Mucosa of rectum (tissue), 2 donors: ENCODE measurements around the gene CCNB3.
A peak's percentile ranks its signal among the peaks of the same experiment; 100 is the strongest.

Experiments
- H3K27ac ChIP-seq, 2 donors: one replicate each; pipeline ENCODE4 v1.7.0; 2013; ENCODE audit warnings: inconsistent platforms in 2 of 2, low read depth in 2 of 2, low read length in 2 of 2
- H3K27me3 ChIP-seq, 2 donors: one replicate each; pipeline ENCODE4 v1.7.0; 2013; ENCODE audit warnings: low read length in 2 of 2; ENCODE audit not compliant: control insufficient read depth in 2 of 2, insufficient read depth in 2 of 2
- H3K36me3 ChIP-seq, 2 donors: one replicate each; pipeline ENCODE4 v1.7.0; 2013; ENCODE audit warnings: low read length in 2 of 2; ENCODE audit not compliant: control insufficient read depth in 2 of 2, insufficient read depth in 2 of 2
- H3K4me1 ChIP-seq, 2 donors: one replicate each; pipeline ENCODE4 v1.7.0; 2013; ENCODE audit warnings: low read length in 2 of 2, mild to moderate bottlenecking in 1 of 2; ENCODE audit not compliant: control insufficient read depth in 2 of 2, insufficient read depth in 2 of 2
- H3K4me3 ChIP-seq, 2 donors: one replicate each; pipeline ENCODE4 v1.7.0; 2013; ENCODE audit warnings: low read length in 2 of 2
- H3K9ac ChIP-seq, 2 donors: one replicate each; pipeline ENCODE4 v1.7.0; 2013; ENCODE audit warnings: low read length in 2 of 2, low read depth in 1 of 2, mild to moderate bottlenecking in 1 of 2
- H3K9me3 ChIP-seq, 2 donors: one replicate each; pipeline ENCODE4 v1.7.0; 2013; ENCODE audit warnings: low read length in 2 of 2; ENCODE audit not compliant: control insufficient read depth in 2 of 2
- donor health status: healthy.
- donor health status: Normal muscosa, but diverticular disease.

CCNB3 gene

GRCh38 chrX:50204364-50204899 lies at the start of gene CCNB3:
Gene CCNB3 (plus strand): TSS chrX:50204765. CDS start chrX:50285164, 80,399 bp downstream.
- Histone ChIP-seq H3K9me3 (no peaks in the 10 kb centered on the region), H3K9ac (peak within 1 kb of the TSS in 1 of 2 donors; percentile 43), H3K27ac (no peak within 1 kb of the TSS), H3K27me3 (no peaks in the 10 kb centered on the region), H3K4me1 (no peaks in the 10 kb centered on the region), H3K4me3 (peak within 1 kb of the TSS; percentile 53 to 61), H3K36me3 (no peaks in the 10 kb centered on the region)

GRCh38 chrX:50157545-50158135 lies 46.9 kb upstream of the CCNB3 start:
- H3K27me3 ChIP-seq, result peaks cover 0 to 2% of the 10 kb centered on the region in 2 donors
- no peaks in the 10 kb centered on the region for H3K36me3 ChIP-seq
- H3K4me1 ChIP-seq, result peaks cover 0 to 4% of the 10 kb centered on the region in 2 donors
- H3K9ac ChIP-seq, result no peak overlapping the region
- H3K4me3 ChIP-seq, result no peak overlapping the region
- no peaks in the 10 kb centered on the region for H3K9me3 ChIP-seq
- peak overlapping the region; percentile 48 to 53 for H3K27ac ChIP-seq

GRCh38 chrX:50158593-50158992 lies 46.0 kb upstream of the CCNB3 start:
- peaks cover 0 to 4% of the 10 kb centered on the region in 2 donors for H3K4me1 ChIP-seq
- no peaks in the 10 kb centered on the region for H3K36me3 ChIP-seq
- H3K27ac ChIP-seq, result peak overlapping the region; percentile 48 to 53
- H3K4me3 ChIP-seq, result no peak overlapping the region
- peaks cover 0 to 2% of the 10 kb centered on the region in 2 donors for H3K27me3 ChIP-seq
- H3K9ac ChIP-seq, result no peak overlapping the region
- no peaks in the 10 kb centered on the region for H3K9me3 ChIP-seq

- Histone ChIP-seq H3K4me1 (peaks cover 0 to 4% of the 10 kb centered on the region in 2 donors), H3K27me3 (peaks cover 0 to 5% of the 10 kb centered on the region in 2 donors), H3K9ac (no peak overlapping the region), H3K27ac (no peak overlapping the region), H3K9me3 (no peaks in the 10 kb centered on the region), H3K4me3 (no peak overlapping the region), H3K36me3 (no peaks in the 10 kb centered on the region)
Observed at GRCh38 chrX:50161127-50161526, 43.4 kb upstream of the CCNB3 start.

GRCh38 chrX:50165727-50166126 lies 38.8 kb upstream of the CCNB3 start:
- no peaks in the 10 kb centered on the region for H3K4me1 ChIP-seq
- H3K27ac ChIP-seq, result no peak overlapping the region
- no peaks in the 10 kb centered on the region for H3K9me3 ChIP-seq
- H3K4me3 ChIP-seq, result no peak overlapping the region
- no peak overlapping the region for H3K9ac ChIP-seq
- peaks cover 3 to 8% of the 10 kb centered on the region in 2 donors for H3K27me3 ChIP-seq
- H3K36me3 ChIP-seq, result no peaks in the 10 kb centered on the region

- Histone ChIP-seq H3K27ac (no peak overlapping the region), H3K4me1 (no peaks in the 10 kb centered on the region), H3K27me3 (peaks cover 3 to 11% of the 10 kb centered on the region in 2 donors), H3K9me3 (no peaks in the 10 kb centered on the region), H3K9ac (no peak overlapping the region), H3K4me3 (no peak overlapping the region), H3K36me3 (no peaks in the 10 kb centered on the region)
Observed at GRCh38 chrX:50167366-50167765, 37.2 kb upstream of the CCNB3 start.

- no peaks in the 10 kb centered on the region for H3K36me3 ChIP-seq
- H3K9me3 ChIP-seq, result no peaks in the 10 kb centered on the region
- H3K27ac ChIP-seq, result no peak overlapping the region
Observed at GRCh38 chrX:50168241-50168687, 36.3 kb upstream of the CCNB3 start.

GRCh38 chrX:50169717-50170116 lies 34.8 kb upstream of the CCNB3 start:
- H3K9ac ChIP-seq, result no peak overlapping the region
- peaks cover 3 to 11% of the 10 kb centered on the region in 2 donors for H3K27me3 ChIP-seq
- H3K4me3 ChIP-seq, result no peak overlapping the region
- no peaks in the 10 kb centered on the region for H3K9me3 ChIP-seq
- no peaks in the 10 kb centered on the region for H3K4me1 ChIP-seq
- H3K27ac ChIP-seq, result no peak overlapping the region
- no peaks in the 10 kb centered on the region for H3K36me3 ChIP-seq

More at GRCh38 chrX:50168241-50168687, 36.3 kb upstream of the CCNB3 start:
- Histone ChIP-seq H3K4me1 (no peaks in the 10 kb centered on the region), H3K9ac (no peak overlapping the region), H3K4me3 (no peak overlapping the region), H3K27me3 (peaks cover 3 to 11% of the 10 kb centered on the region in 2 donors)

- H3K36me3 ChIP-seq, result no peaks in the 10 kb centered on the region
- peaks cover 0 to 3% of the 10 kb centered on the region in 2 donors for H3K4me1 ChIP-seq
- peak overlapping the region in 1 of 2 donors; percentile 26 for H3K27ac ChIP-seq
- no peak overlapping the region for H3K9ac ChIP-seq
- no peaks in the 10 kb centered on the region for H3K9me3 ChIP-seq
- peaks cover 6 to 7% of the 10 kb centered on the region in 2 donors for H3K27me3 ChIP-seq
- H3K4me3 ChIP-seq, result no peak overlapping the region
Observed at GRCh38 chrX:50180073-50180940, 24.3 kb upstream of the CCNB3 start.

GRCh38 chrX:50183891-50184290 lies 20.7 kb upstream of the CCNB3 start:
- peaks cover 0 to 3% of the 10 kb centered on the region in 2 donors for H3K4me1 ChIP-seq
- H3K9ac ChIP-seq, result no peak overlapping the region
- no peaks in the 10 kb centered on the region for H3K9me3 ChIP-seq
- no peak overlapping the region for H3K4me3 ChIP-seq
- H3K27me3 ChIP-seq, result peaks cover 7 to 8% of the 10 kb centered on the region in 2 donors
- H3K27ac ChIP-seq, result no peak overlapping the region
- no peaks in the 10 kb centered on the region for H3K36me3 ChIP-seq
